H7 (cell line): Measurements from ENCODE around the gene DYNC2LI1. TPM values are rescaled to one million over a fixed set of nuclear protein-coding genes. Genes with fewer than 3 reads are reported as not detected.

ENCODE experiments used
- DNase-seq: peaks from one replicate; pipeline ENCODE4 v3.0.0; 2012
- H3K27me3 ChIP-seq: 2 replicates; pipeline ENCODE4 v1.6.0; 2011; ENCODE audit warnings: mild to moderate bottlenecking, low read length; ENCODE audit not compliant: control insufficient read depth, insufficient read depth
- H3K36me3 ChIP-seq: replicated peaks from 2 replicates; pipeline ENCODE4 v1.5.1; 2011; ENCODE audit warnings: low read length; ENCODE audit not compliant: control insufficient read depth, insufficient read depth
- H3K4me3 ChIP-seq: 2 replicates; pipeline ENCODE4 v1.5.1; 2011; ENCODE audit warnings: low read depth, mild to moderate bottlenecking, control low read depth, low read length, moderate library complexity; ENCODE audit not compliant: insufficient read depth
- total RNA-seq: library from RNA; depleted of rRNA; stranded (reverse); fragments of >200 nt; shearing (Covaris generic); gene quantifications from 2 replicates; pipeline ENCODE4 v1.2.3, GENCODE V29; 2014; rRNA removed

The DYNC2LI1 gene
- total RNA-seq, 1 experiment from 2014 or later = 9.5 TPM

DNA sequence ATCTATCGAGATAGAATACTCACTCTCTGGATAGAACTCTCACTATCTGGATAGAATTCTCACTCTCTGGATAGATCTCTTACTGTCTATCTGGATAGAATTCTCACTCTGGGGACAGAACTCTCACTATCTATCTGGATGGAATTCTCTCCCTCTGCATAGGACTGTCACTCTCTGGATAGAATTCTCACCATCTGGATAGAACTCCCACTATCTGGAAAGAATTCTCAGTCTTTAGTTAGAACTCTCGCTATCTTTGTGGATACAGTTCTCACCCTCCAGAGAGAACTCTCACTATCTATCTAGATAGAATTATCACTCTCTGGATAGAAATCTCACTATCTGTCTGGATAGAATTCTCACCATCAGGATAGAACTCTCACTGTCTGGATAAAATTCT is 81.5 kb downstream of the DYNC2LI1 start:
- Histone ChIP-seq H3K27me3 (no peaks in the 10 kb centered on the region; the same call in 1 of the 2 replicates), H3K4me3 (no peak overlapping the region), H3K36me3 (no peaks in the 10 kb centered on the region)
- DNase-seq = no peak

Other genes with a start within 250 kb of the DYNC2LI1 start
- 16.3 and 23.7 TPM in 2 replicates for gene THADA, start 178.0 kb upstream of the DYNC2LI1 start, total RNA-seq
- gene PLEKHH2, start 136.8 kb upstream of the DYNC2LI1 start, total RNA-seq = 1.4 and 2.1 TPM in 2 replicates
- not detected in 2 replicates for gene C1GALT1C1L, start 97.6 kb upstream of the DYNC2LI1 start, total RNA-seq
- not detected in 2 replicates for gene ABCG5, start 64.8 kb downstream of the DYNC2LI1 start, total RNA-seq
- gene ABCG8, start 64.9 kb downstream of the DYNC2LI1 start, total RNA-seq = not detected in 2 replicates
- gene LRPPRC, start 221.9 kb downstream of the DYNC2LI1 start, total RNA-seq = 92.9 and 125 TPM in 2 replicates